HepG2 (cell line): ENCODE results near the gene TTLL1. TPM values are rescaled to one million over a fixed set of nuclear protein-coding genes. Genes with fewer than 3 reads are reported as not detected.

Source experiments
- AHDC1 ChIP-seq: sonication (generic); formaldehyde crosslinking; IDR thresholded peaks from 2 replicates; pipeline ENCODE4 v1.5.1; 2020; ENCODE audit warnings: mild to moderate bottlenecking, missing genetic modification reagents, borderline replicate concordance
- ARID4A ChIP-seq: sonication (generic); formaldehyde crosslinking; IDR thresholded peaks from 2 replicates; pipeline ENCODE4 v1.5.0; 2020; ENCODE audit warnings: mild to moderate bottlenecking, missing genetic modification reagents, borderline replicate concordance
- ARNT ChIP-seq: fragments of 450-650 bp; IDR thresholded peaks from 2 replicates; pipeline ENCODE4 v1.6.1; 2017
- CC2D1A ChIP-seq: sonication (generic); formaldehyde crosslinking; IDR thresholded peaks from 2 replicates; pipeline ENCODE4 v1.8.1; 2023; ENCODE audit warnings: mild to moderate bottlenecking, missing genetic modification reagents
- FOXK1 ChIP-seq: sonication (generic); formaldehyde crosslinking; IDR thresholded peaks from 2 replicates; pipeline ENCODE4 v1.4.0; 2020; ENCODE audit warnings: low read depth, missing genetic modification reagents, borderline replicate concordance
- HDAC6 ChIP-seq: fragments of 200-600 bp; sonication (generic); IDR thresholded peaks from 2 replicates; pipeline ENCODE4 v1.7.0; 2017; ENCODE audit warnings: mild to moderate bottlenecking, antibody characterized with exemption, low read length, low read depth
- KDM2A ChIP-seq: sonication (generic); formaldehyde crosslinking; IDR thresholded peaks from 2 replicates; pipeline ENCODE4 v1.4.0; 2020; ENCODE audit warnings: low read depth, missing genetic modification reagents, borderline replicate concordance
- MZF1 ChIP-seq: sonication (generic); formaldehyde crosslinking; IDR thresholded peaks from 2 replicates; pipeline ENCODE4 v1.8.1; 2023; ENCODE audit warnings: mild to moderate bottlenecking, missing genetic modification reagents, borderline replicate concordance
- NR2F1 ChIP-seq, 2 experiments: fragments of 450-650 bp in 1 of 2; formaldehyde crosslinking in 1 of 2; IDR thresholded peaks; 2 replicates each; pipeline versions ENCODE4 v1.5.0 to v1.6.1; 2016 to 2020; ENCODE audit warnings: mild to moderate bottlenecking in 1 of 2, missing compliant biosample characterization in 1 of 2, missing genetic modification reagents in 1 of 2, moderate library complexity in 1 of 2
- NR2F2 ChIP-seq: IDR thresholded peaks from 2 replicates; pipeline ENCODE4 v1.6.1; 2012; ENCODE audit warnings: low read depth, inconsistent platforms, borderline replicate concordance
- ONECUT2 ChIP-seq: sonication (generic); formaldehyde crosslinking; IDR thresholded peaks from 2 replicates; pipeline ENCODE4 v1.4.0; 2020; ENCODE audit warnings: missing genetic modification reagents
- REL ChIP-seq: sonication (generic); formaldehyde crosslinking; conservative IDR thresholded peaks from 2 replicates; pipeline ENCODE4 v1.8.0; 2022; ENCODE audit warnings: mild to moderate bottlenecking, missing genetic modification reagents, moderate library complexity
- RFXANK ChIP-seq: IDR thresholded peaks from 2 replicates; pipeline ENCODE4 v1.6.1; 2016
- RORA ChIP-seq: sonication (generic); formaldehyde crosslinking; IDR thresholded peaks from 2 replicates; pipeline ENCODE4 v1.5.0; 2020; ENCODE audit warnings: mild to moderate bottlenecking, missing genetic modification reagents, moderate library complexity
- SOX5 ChIP-seq: IDR thresholded peaks from 2 replicates; pipeline ENCODE4 v1.6.1; 2016; ENCODE audit warnings: borderline replicate concordance
- SRY ChIP-seq: sonication (generic); formaldehyde crosslinking; IDR thresholded peaks from 2 replicates; pipeline ENCODE4 v1.8.0; 2022; ENCODE audit warnings: mild to moderate bottlenecking, missing genetic modification reagents
- ZNF264 ChIP-seq: sonication (generic); formaldehyde crosslinking; IDR thresholded peaks from 2 replicates; pipeline ENCODE4 v1.4.0; 2020; ENCODE audit warnings: missing genetic modification reagents
- ZNF614 ChIP-seq: IDR thresholded peaks from 2 replicates; pipeline ENCODE4 v1.6.1; 2018; ENCODE audit warnings: missing biosample characterization, missing genetic modification reagents, inconsistent platforms, borderline replicate concordance
- ZNF709 ChIP-seq: sonication (generic); formaldehyde crosslinking; IDR thresholded peaks from 2 replicates; pipeline ENCODE4 v1.5.0; 2020; ENCODE audit warnings: mild to moderate bottlenecking, missing genetic modification reagents
- polyA plus RNA-seq, 8 experiments: library from polyadenylated mRNA; depleted of rRNA in 3 of 8; stranded (reverse) in 7 of 8; unstranded in 1 of 8; fragments of >200 nt; fragmentation: Illumina TruSeq in 4 of 8; extraction: Trizol in 4 of 8; gene quantifications; 2 replicates each; pipeline versions ENCODE4 v1.2.1 to v1.2.3, GENCODE V29; 2011 to 2016; ENCODE audit warnings: low read depth in 4 of 8, missing spikeins in 1 of 8, mixed read lengths in 1 of 8; ENCODE audit not compliant: insufficient read depth in 1 of 8
- total RNA-seq, 5 experiments: library from RNA; depleted of rRNA; stranded (reverse); fragments of >200 nt; fragmentation: Illumina TruSeq; extraction: Trizol; gene quantifications; 2 replicates each; pipeline ENCODE4 v1.2.3, GENCODE V29; 2016; ENCODE audit warnings: low read depth in 1 of 5
- TF ChIP-seq, protein P1 (sequence below): IDR thresholded peaks from 2 replicates; pipeline ENCODE4 v1.6.1; 2012; ENCODE audit warnings: low read depth, low read length, improper control_type of control experiment

Gene TTLL1
- total and polyA plus RNA-seq, 2 of the 13 experiments (the other 11 are each of a cell fraction or from before 2014, with no cell fraction given), result 1.6 to 5.3 TPM

DNA sequence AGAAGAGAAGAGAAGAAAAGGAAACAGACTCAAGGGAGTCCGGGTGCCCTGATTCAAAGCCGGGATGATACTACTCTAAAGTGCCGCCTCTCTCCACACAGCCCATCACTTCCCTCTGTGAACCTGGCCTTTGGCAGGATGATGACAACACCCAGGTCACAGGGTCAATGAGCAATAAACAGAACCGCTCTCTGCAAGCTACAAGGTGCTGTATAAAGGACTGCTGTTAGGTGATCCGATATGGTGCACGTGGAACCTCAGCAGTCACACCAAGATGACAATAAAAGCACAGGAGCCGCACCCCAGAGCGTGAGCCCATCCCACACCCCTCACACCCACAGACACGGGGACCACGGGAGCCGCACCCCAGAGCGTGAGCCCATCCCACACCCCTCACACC, 10.7 kb downstream of the TTLL1 start (continued):
- TF ChIP-seq HDAC6 (no peak), SRY (CRISPR knock-in tag) (no peak), ZNF614 (CRISPR knock-in tag) (0 out of 2 replicates have a peak, but pooled peaks have one; percentile 32), FOXK1 (CRISPR knock-in tag) (peak; percentile 69; the same call in 1 of the 2 replicates), ARNT (no peak), ZNF709 (CRISPR knock-in tag) (no peak), SOX5 (CRISPR knock-in tag) (peak; percentile 72; the same call in 1 of the 2 replicates), NR2F1 (CRISPR knock-in tag; IDR thresholded peaks at IDR 0.05) (peak; percentile 94 to 98), RORA (CRISPR knock-in tag) (no peak), NR2F2 (peak; percentile 95), ARID4A (CRISPR knock-in tag) (no peak; the same call in 1 of the 2 replicates), REL (CRISPR knock-in tag) (no peak), KDM2A (CRISPR knock-in tag) (0 out of 2 replicates have a peak, but pooled peaks have one; percentile 26), CC2D1A (CRISPR knock-in tag) (no peak), ONECUT2 (CRISPR knock-in tag) (no peak), ZNF264 (CRISPR knock-in tag) (no peak), RFXANK (CRISPR knock-in tag) (no peak), AHDC1 (CRISPR knock-in tag) (no peak), MZF1 (CRISPR knock-in tag) (no peak)
- TF ChIP-seq, protein P1, sequence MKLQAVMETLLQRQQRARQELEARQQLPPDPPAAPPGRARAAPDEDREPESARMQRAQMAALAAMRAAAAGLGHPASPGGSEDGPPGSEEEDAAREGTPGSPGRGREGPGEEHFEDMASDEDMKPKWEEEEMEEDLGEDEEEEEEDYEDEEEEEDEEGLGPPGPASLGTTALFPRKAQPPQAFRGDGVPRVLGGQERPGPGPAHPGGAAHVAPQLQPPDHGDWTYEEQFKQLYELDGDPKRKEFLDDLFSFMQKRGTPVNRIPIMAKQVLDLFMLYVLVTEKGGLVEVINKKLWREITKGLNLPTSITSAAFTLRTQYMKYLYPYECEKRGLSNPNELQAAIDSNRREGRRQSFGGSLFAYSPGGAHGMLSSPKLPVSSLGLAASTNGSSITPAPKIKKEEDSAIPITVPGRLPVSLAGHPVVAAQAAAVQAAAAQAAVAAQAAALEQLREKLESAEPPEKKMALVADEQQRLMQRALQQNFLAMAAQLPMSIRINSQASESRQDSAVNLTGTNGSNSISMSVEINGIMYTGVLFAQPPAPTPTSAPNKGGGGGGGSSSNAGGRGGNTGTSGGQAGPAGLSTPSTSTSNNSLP, result no peak
